Measurements from ENCODE around the gene PCDHA7. TPM values are rescaled to one million over a fixed set of nuclear protein-coding genes. Genes with fewer than 3 reads are reported as not detected.

PCDHA7 gene
- total RNA-seq, 4 donors from 2014 or later, result 0.15 to 0.19 TPM; not detected in 2

GRCh38 chr5:140883927-140884697 lies 50.0 kb downstream of the PCDHA7 start:
- Histone ChIP-seq H3K9me3 (peaks cover 0 to 31% (median 29%) of the 10 kb centered on the region in 3 donors), H3K27ac (no peak overlapping the region), H3K27me3 (peaks cover 0 to 26% (median 0%) of the 10 kb centered on the region in 4 donors), H3K4me3 (no peak overlapping the region), H3K36me3 (no peaks in the 10 kb centered on the region), H3K4me1 (no peaks in the 10 kb centered on the region)
- WGBS, 2 donors, result 51 to 59% methylated on average over 27 to 45 of the region's 79 CpGs
- intact Hi-C loops (cut with DNase I), result no loop called here
- DNase-seq, result no peak
- no peak for TF ChIP-seq POLR2A (IDR thresholded peaks at IDR 0.05)
- TF ChIP-seq CTCF (IDR thresholded peaks at IDR 0.05), result no peak

Other genes with a start within 250 kb of the PCDHA7 start
- 10 to 100 TPM in 3 of 4 donors, 1 to 10 TPM in 1; 7.6 to 58.1 (median 30.9) TPM for gene CD14, start 201.1 kb upstream of the PCDHA7 start, total RNA-seq
- 10 to 100 TPM; 18.4 to 46.7 (median 28.2) TPM for gene TMCO6, start 194.8 kb upstream of the PCDHA7 start, total RNA-seq
- gene NDUFA2, start 186.6 kb upstream of the PCDHA7 start, total RNA-seq, result 10 to 100 TPM; 31.3 to 56.3 (median 42.5) TPM
- 100 to 1,000 TPM in 1 of 4 donors, 10 to 100 TPM in 3; 44.9 to 110 (median 79.8) TPM for gene IK, start 186.4 kb upstream of the PCDHA7 start, total RNA-seq
- 10 to 100 TPM; 24.2 to 29.5 (median 25.4) TPM for gene WDR55, start 169.4 kb upstream of the PCDHA7 start, total RNA-seq
- gene DND1, start 160.7 kb upstream of the PCDHA7 start, total RNA-seq, result under 1 TPM in 2 of 4 donors, not detected in 2; 0.19 to 0.75 TPM
- 10 to 100 TPM; 44.3 to 74.0 (median 62.9) TPM for gene HARS1, start 142.9 kb upstream of the PCDHA7 start, total RNA-seq
- 10 to 100 TPM; 13.3 to 24.2 (median 22.8) TPM for gene HARS2, start 142.8 kb upstream of the PCDHA7 start, total RNA-seq
- 10 to 100 TPM; 25.2 to 52.4 (median 41.3) TPM for gene ZMAT2, start 133.8 kb upstream of the PCDHA7 start, total RNA-seq
- not detected for gene PCDHA1, start 48.1 kb upstream of the PCDHA7 start, total RNA-seq
- gene PCDHA2, start 39.4 kb upstream of the PCDHA7 start, total RNA-seq, result not detected
- gene PCDHA3, start 33.2 kb upstream of the PCDHA7 start, total RNA-seq, result under 1 TPM in 3 of 4 donors, not detected in 1; 0.09 to 0.19 (median 0.18) TPM
- under 1 TPM; 0.18 to 0.38 (median 0.27) TPM for gene PCDHA4, start 27.2 kb upstream of the PCDHA7 start, total RNA-seq
- gene PCDHA5, start 12.7 kb upstream of the PCDHA7 start, total RNA-seq, result under 1 TPM in 3 of 4 donors, not detected in 1; 0.09 to 0.19 (median 0.15) TPM
- under 1 TPM in 3 of 4 donors, not detected in 1; 0.19 to 0.27 (median 0.21) TPM for gene PCDHA6, start 6.3 kb upstream of the PCDHA7 start, total RNA-seq
- gene PCDHA8, start 6.9 kb downstream of the PCDHA7 start, total RNA-seq, result under 1 TPM in 1 of 4 donors, not detected in 3; 0.19 TPM
- gene PCDHA9, start 14.1 kb downstream of the PCDHA7 start, total RNA-seq, result under 1 TPM in 1 of 4 donors, not detected in 3; 0.19 TPM
- gene PCDHA10, start 21.6 kb downstream of the PCDHA7 start, total RNA-seq, result under 1 TPM; under 0.01 to 0.15 (median 0.08) TPM
- under 1 TPM in 3 of 4 donors, not detected in 1; under 0.01 to 0.11 (median 0.04) TPM for gene PCDHA11, start 34.7 kb downstream of the PCDHA7 start, total RNA-seq
- under 1 TPM in 2 of 4 donors, not detected in 2; 0.15 to 0.26 TPM for gene PCDHA12, start 41.0 kb downstream of the PCDHA7 start, total RNA-seq
- gene PCDHA13, start 47.9 kb downstream of the PCDHA7 start, total RNA-seq, result under 1 TPM in 1 of 4 donors, not detected in 3; 0.19 TPM
- gene PCDHAC1, start 92.0 kb downstream of the PCDHA7 start, total RNA-seq, result under 1 TPM in 3 of 4 donors, not detected in 1; 0.06 to 0.27 (median 0.19) TPM
- 1 to 10 TPM in 1 of 4 donors, under 1 TPM in 1, not detected in 2; 0.19 to 2.2 TPM for gene PCDHAC2, start 132.2 kb downstream of the PCDHA7 start, total RNA-seq
- not detected for gene PCDHB1, start 217.1 kb downstream of the PCDHA7 start, total RNA-seq